H1 (cell line): ENCODE measurements around the gene CTCF. TPM values are rescaled to one million over a fixed set of nuclear protein-coding genes. Genes with fewer than 3 reads are reported as not detected.

ENCODE experiments used
- CTCF ChIA-PET: fragments of 300-600 bp; sonication (Branson Sonifier 250); formaldehyde crosslinking; loops from one replicate; lab custom pipeline; 2021; ENCODE audit not compliant: partially characterized antibody; lab: Charles Lee
- POLR2A ChIA-PET: fragments of 300-600 bp; sonication (Branson Sonifier 250); formaldehyde crosslinking; loops from one replicate; lab custom pipeline; 2021; ENCODE audit warnings: inconsistent platforms; ENCODE audit not compliant: partially characterized antibody; lab: Charles Lee
- DNase-seq, 2 experiments: peaks; one replicate each; pipeline versions ENCODE4 v3.0.0 to v3.0.0-alpha.2; 2010 to 2022; ENCODE audit warnings: low spot score in 2 of 2, low read depth in 1 of 2, mixed read lengths in 1 of 2
- FAIRE-seq: peaks from 2 replicates; lab custom pipeline; 2011; peaks lifted over from hg19 to GRCh38; lab: Jason Lieb, UNC
- H2AFZ ChIP-seq: 2 replicates; pipeline ENCODE4 v1.8.1; 2012; ENCODE audit warnings: low read length, inconsistent platforms
- H2AK5ac ChIP-seq: 2 replicates; pipeline ENCODE4 v1.6.1; 2013; ENCODE audit warnings: low read depth, low read length
- H2BK120ac ChIP-seq: replicated peaks from 2 replicates; pipeline ENCODE3; 2013; ENCODE audit warnings: low read depth, low read length, inconsistent platforms
- H2BK12ac ChIP-seq: 2 replicates; pipeline ENCODE4 v1.6.1; 2013; ENCODE audit warnings: low read depth, low read length
- H2BK15ac ChIP-seq: 2 replicates; pipeline ENCODE4 v1.6.1; 2013; ENCODE audit warnings: low read length
- H2BK20ac ChIP-seq: 2 replicates; pipeline ENCODE4 v1.6.1; 2013; ENCODE audit warnings: low read length
- H2BK5ac ChIP-seq: 2 replicates; pipeline ENCODE4 v1.6.1; 2013; ENCODE audit warnings: low read depth, low read length
- H3K14ac ChIP-seq: 2 replicates; pipeline ENCODE4 v1.6.1; 2013; ENCODE audit warnings: inconsistent platforms; ENCODE audit not compliant: insufficient read length
- H3K18ac ChIP-seq: 2 replicates; pipeline ENCODE4 v1.6.1; 2013; ENCODE audit warnings: low read length; ENCODE audit errors: extremely low read depth
- H3K23ac ChIP-seq: 2 replicates; pipeline ENCODE4 v1.6.1; 2013; ENCODE audit warnings: inconsistent platforms; ENCODE audit not compliant: insufficient read length
- H3K23me2 ChIP-seq: 2 replicates; pipeline ENCODE4 v1.6.1; 2013; ENCODE audit warnings: low read depth, low read length
- H3K27ac ChIP-seq: 2 replicates; pipeline ENCODE4 v1.6.1; 2011; ENCODE audit warnings: low read depth, low read length, inconsistent platforms
- H3K27me3 ChIP-seq, 4 experiments: replicated peaks in 1 of 4; 1 replicate in 1 of 4; 2 replicates in 3 of 4; pipeline versions ENCODE4 v1.6.1 to v1.8.1; 2011 to 2013; ENCODE audit warnings: low read length in 3 of 4, mild to moderate bottlenecking in 3 of 4, inconsistent platforms in 2 of 4, mixed read lengths in 2 of 4, moderate library complexity in 1 of 4; ENCODE audit not compliant: control insufficient read depth in 3 of 4, insufficient read depth in 3 of 4; ENCODE audit errors: extremely low read depth in 1 of 4
- H3K36me3 ChIP-seq, 4 experiments: 2 replicates each; pipeline versions ENCODE4 v1.6.1 to v1.8.1; 2011 to 2013; ENCODE audit warnings: mild to moderate bottlenecking in 4 of 4, low read length in 3 of 4, moderate library complexity in 2 of 4, control low read depth in 1 of 4, inconsistent platforms in 1 of 4; ENCODE audit not compliant: insufficient read depth in 4 of 4, control insufficient read depth in 2 of 4
- H3K4ac ChIP-seq: replicated peaks from 2 replicates; pipeline ENCODE3; 2013; ENCODE audit warnings: low read length, low read depth, mixed read lengths, inconsistent platforms; ENCODE audit not compliant: insufficient read length
- H3K4me1 ChIP-seq, 4 experiments: replicated peaks in 1 of 4; 1 replicate in 1 of 4; 2 replicates in 3 of 4; pipeline versions ENCODE4 v1.6.1 to v1.8.1; 2011 to 2013; ENCODE audit warnings: low read length in 3 of 4, inconsistent platforms in 2 of 4, mixed read lengths in 1 of 4; ENCODE audit not compliant: insufficient read depth in 4 of 4, control insufficient read depth in 3 of 4
- H3K4me2 ChIP-seq, 2 experiments: 2 replicates each; pipeline versions ENCODE4 v1.6.1 to v1.8.1; 2011 to 2013; ENCODE audit warnings: low read depth in 2 of 2, low read length in 2 of 2, control low read depth in 1 of 2, inconsistent platforms in 1 of 2, mild to moderate bottlenecking in 1 of 2; ENCODE audit not compliant: insufficient read depth in 1 of 2
- H3K4me3 ChIP-seq, 4 experiments: fragments of 200-600, 300-600 bp in 1 of 4; sonication (generic), shearing (Covaris generic), sonication (Bioruptor Twin) in 1 of 4; 2 replicates each; pipeline versions ENCODE4 v1.5.1 to v1.8.1; 2011 to 2016; ENCODE audit warnings: low read length in 4 of 4, low read depth in 3 of 4, control low read depth in 2 of 4, inconsistent platforms in 2 of 4, mild to moderate bottlenecking in 2 of 4, mixed read lengths in 1 of 4, moderate library complexity in 1 of 4; ENCODE audit not compliant: insufficient read depth in 2 of 4; ENCODE audit errors: extremely low read depth in 1 of 4
- H3K56ac ChIP-seq: replicated peaks from 2 replicates; pipeline ENCODE3; 2013; ENCODE audit warnings: low read depth, mild to moderate bottlenecking, mixed read lengths, low read length, inconsistent platforms; ENCODE audit not compliant: insufficient read length
- H3K79me1 ChIP-seq: 2 replicates; pipeline ENCODE4 v1.6.1; 2013; ENCODE audit warnings: low read depth, low read length, control low read depth
- H3K79me2 ChIP-seq, 2 experiments: 2 replicates each; pipeline versions ENCODE4 v1.6.1 to v1.8.1; 2012 to 2013; ENCODE audit warnings: low read length in 2 of 2, mild to moderate bottlenecking in 2 of 2, inconsistent platforms in 1 of 2; ENCODE audit not compliant: insufficient read depth in 2 of 2, control insufficient read depth in 1 of 2
- H3K9ac ChIP-seq, 4 experiments: replicated peaks in 1 of 4; 1 replicate in 1 of 4; 2 replicates in 3 of 4; pipeline versions ENCODE4 v1.6.1 to v1.8.1; 2011 to 2013; ENCODE audit warnings: low read depth in 3 of 4, low read length in 3 of 4, control low read depth in 2 of 4, mild to moderate bottlenecking in 2 of 4, moderate library complexity in 2 of 4, inconsistent platforms in 1 of 4; ENCODE audit errors: extremely low read depth in 1 of 4
- H3K9me3 ChIP-seq, 2 experiments: 2 replicates each; pipeline versions ENCODE4 v1.6.1 to v1.8.1; 2012 to 2013; ENCODE audit warnings: mild to moderate bottlenecking in 2 of 2, moderate library complexity in 2 of 2, control low read depth in 1 of 2, inconsistent platforms in 1 of 2, low read depth in 1 of 2, low read length in 1 of 2, mixed read lengths in 1 of 2; ENCODE audit not compliant: insufficient read depth in 2 of 2
- H4K20me1 ChIP-seq, 2 experiments: replicated peaks in 1 of 2; 2 replicates each; pipeline versions ENCODE3 to v1.8.1; 2011 to 2013; ENCODE audit warnings: inconsistent platforms in 2 of 2, low read length in 2 of 2, mild to moderate bottlenecking in 1 of 2; ENCODE audit not compliant: insufficient read depth in 2 of 2, control insufficient read depth in 1 of 2
- H4K5ac ChIP-seq: 2 replicates; pipeline ENCODE4 v1.6.1; 2013; ENCODE audit warnings: low read length, low read depth, mixed read lengths, inconsistent platforms; ENCODE audit not compliant: insufficient read length
- H4K8ac ChIP-seq: 2 replicates; pipeline ENCODE4 v1.8.0; 2013; ENCODE audit warnings: mild to moderate bottlenecking, moderate library complexity, low read length, inconsistent platforms; ENCODE audit not compliant: insufficient read depth; ENCODE audit errors: extremely low read depth
- H4K91ac ChIP-seq: replicated peaks from 2 replicates; pipeline ENCODE3; 2013; ENCODE audit warnings: low read length, mixed read lengths, inconsistent platforms; ENCODE audit not compliant: insufficient read length
- POLR2A ChIP-seq, 2 experiments: IDR thresholded peaks; 1 replicate in 1 of 2; 2 replicates in 1 of 2; pipeline ENCODE4 v1.6.1; 2011; ENCODE audit warnings: low read depth in 2 of 2, low read length in 2 of 2, mild to moderate bottlenecking in 2 of 2; ENCODE audit errors: control extremely low read depth in 1 of 2
- SUZ12 ChIP-seq: fragments of 200-600 bp; sonication (generic); IDR thresholded peaks from 2 replicates; pipeline ENCODE4 v1.6.1; 2012; ENCODE audit warnings: mild to moderate bottlenecking, inconsistent platforms, low read length, moderate library complexity, mixed read lengths
- WGBS, 2 experiments: shearing (Covaris generic) in 1 of 2; methylation state at CpG; one replicate each; pipeline versions ENCODE4 v1.1.6 to v1.1.7; 2013 to 2015; ENCODE audit warnings: low lambda C conversion rate in 2 of 2, mixed read lengths in 2 of 2, inconsistent platforms in 1 of 2, low coverage in 1 of 2, missing lambda C conversion rate in 1 of 2; ENCODE audit not compliant: insufficient replicate concordance in 2 of 2, insufficient coverage in 1 of 2, insufficient read length in 1 of 2; ENCODE audit errors: extremely low coverage in 1 of 2, missing lambda C conversion rate in 1 of 2; 5-methylcytosine and 5-hydroxymethylcytosine counted together
- polyA plus RNA-seq, 7 experiments: library from polyadenylated mRNA; depleted of rRNA in 3 of 7; stranded (reverse) in 5 of 7; unstranded in 2 of 7; fragments of >200 nt in 5 of 7; fragments of 200-250 nt in 2 of 7; gene quantifications; 1 replicate in 5 of 7; 2 replicates in 1 of 7; 4 replicates in 1 of 7; pipeline versions ENCODE4 v1.2.1 to v1.2.3, GENCODE V29; 2011 to 2013; ENCODE audit warnings: missing spikeins in 2 of 7, mixed read lengths in 2 of 7
- total RNA-seq: library from RNA; stranded (reverse); fragmentation: NEBNext Ultra II Directional; extraction: Animal tissue kit (Norgen Biotek cat#: 25700); gene quantifications from 2 replicates; pipeline ENCODE4 v1.2.1, GENCODE V29; 2021

Gene CTCF
- total and polyA plus RNA-seq, 2 of the 8 experiments (the other 6 are each of a cell fraction or from before 2014, with no cell fraction given), result 32.4 to 66.0 TPM

- no peaks in the 10 kb centered on the region for H3K36me3 ChIP-seq
- H3K4me2 ChIP-seq, result peak overlapping the region; percentile 22 to 71
- H3K4me3 ChIP-seq, result peak overlapping the region; percentile 25 to 61 (median 30)
- peaks cover 6% of the 10 kb centered on the region; the same call in 1 of the 2 replicates for H3K23me2 ChIP-seq
- peaks cover 0 to 16% (median 6%) of the 10 kb centered on the region in 4 experiments; a peak in 5 of 7 replicates for H3K4me1 ChIP-seq
- FAIRE-seq, result no peak
- peak overlapping the region; percentile 42 for H4K91ac ChIP-seq
- H3K79me1 ChIP-seq, result no peaks in the 10 kb centered on the region
- no peak overlapping the region for H4K5ac ChIP-seq
- H2AK5ac ChIP-seq, result no peak overlapping the region
- H2BK120ac ChIP-seq, result no peak overlapping the region
- H3K9me3 ChIP-seq, result no peaks in the 10 kb centered on the region
- peak overlapping the region; percentile 72; the same call in 1 of the 2 replicates for H2BK15ac ChIP-seq
- H3K9ac ChIP-seq, result peak overlapping the region in 1 of 4 experiments; percentile 3; a peak in 1 of 7 replicates
- 76% methylated on average over 14 of the region's 15 CpGs; no CpG with 5 or more reads in 1 of the 2 experiments for WGBS, 2 experiments
- peak overlapping the region; percentile 54; the same call in 1 of the 2 replicates for H2AFZ ChIP-seq
- H2BK20ac ChIP-seq, result no peak overlapping the region
- no peak overlapping the region for H2BK5ac ChIP-seq
- H3K14ac ChIP-seq, result no peak overlapping the region
- H3K79me2 ChIP-seq, result no peaks in the 10 kb centered on the region
- peaks cover 3 to 33% (median 19%) of the 10 kb centered on the region in 4 experiments; a peak in 6 of 7 replicates for H3K27me3 ChIP-seq
- peak overlapping the region; percentile 87; the same call in 1 of the 2 replicates for H4K8ac ChIP-seq
- CTCF ChIA-PET, result interaction anchor here (0.6 to 18.0 kb wide), 30 partner anchors 10 to 212 kb away, joined by 3 to 202 read pairs (median 4); partner anchors contain the start of genes ACD, C16orf86, ENKD1 and PARD6A
- H3K23ac ChIP-seq, result no peak overlapping the region
- 0 out of 2 replicates have a peak overlapping the region, but pooled peaks have one; percentile 39 for H2BK12ac ChIP-seq
- TF ChIP-seq SUZ12 (0 out of 2 replicates have a peak, but pooled peaks have one; percentile 14), POLR2A (IDR thresholded peaks at IDR 0.05; ENCODE audit: control extremely low read depth in 1 of 2, low read depth in 2 of 2, low read length in 2 of 2) (no peak)
- TF ChIP-seq, all 59 proteins: peak for 1
- Histone ChIP-seq H3K18ac (no peak overlapping the region; the same call in 1 of the 2 replicates), H4K20me1 (peaks cover 3 to 7% of the 10 kb centered on the region in 2 experiments), H3K27ac (no peak overlapping the region), H3K56ac (peak overlapping the region; percentile 52), H3K4ac (peak overlapping the region; percentile 85)
- POLR2A ChIA-PET, result interaction anchor here (0.5 to 4.5 kb wide), 8 partner anchors 12 to 125 kb away, joined by 3 to 27 read pairs (median 4); partner anchors contain the start of genes ACD, CTCF and PARD6A
- DNase-seq, result no peak
Measured at GRCh38 chr16:67645397-67646121, 83.2 kb downstream of the CTCF start.
